G401 (cell line): Measurements from ENCODE around the gene CREBBP. TPM values are rescaled to one million over a fixed set of nuclear protein-coding genes. Genes with fewer than 3 reads are reported as not detected.

Source experiments
- DNase-seq: peaks from one replicate; pipeline ENCODE4 v3.0.0-alpha.2; 2015; ENCODE audit warnings: low spot score
- in situ Hi-C: cut with HindIII; loops from 2 replicates; pipeline ENCODE4 v1.10.0; 2016; ENCODE audit warnings: low sequenced_read_pairs, mixed read lengths
- total RNA-seq: library from RNA; depleted of rRNA; stranded (reverse); fragments of >200 nt; shearing (Covaris generic); gene quantifications from 2 replicates; pipeline ENCODE4 v1.2.3, GENCODE V29; 2014

Gene CREBBP
- total RNA-seq, 1 experiment from 2014 or later = 8.6 TPM

GRCh38 chr16:3754081-3754703 lies 126.3 kb downstream of the CREBBP start:
- in situ Hi-C loops = loop anchor here (10.0 kb wide), 2 partner anchors 61 to 109 kb away; no protein-coding TSS in a partner anchor
- DNase-seq = no peak

GRCh38 chr16:3752984-3753383 lies 127.5 kb downstream of the CREBBP start:
- in situ Hi-C loops = loop anchor here (10.0 kb wide), 2 partner anchors 62 to 108 kb away; no protein-coding TSS in a partner anchor
- no peak for DNase-seq

- no peak for DNase-seq
- in situ Hi-C loops = loop anchor here (10.0 kb wide), 2 partner anchors 63 to 107 kb away; no protein-coding TSS in a partner anchor
Measured at GRCh38 chr16:3751878-3752277, 128.6 kb downstream of the CREBBP start.

- in situ Hi-C loops = no loop called here
- DNase-seq = no peak
Measured at GRCh38 chr16:3748307-3748706, 132.2 kb downstream of the CREBBP start.

- in situ Hi-C loops = no loop called here
- DNase-seq = no peak
Measured at GRCh38 chr16:3745751-3746355, 134.7 kb downstream of the CREBBP start.

- DNase-seq = no peak
- in situ Hi-C loops = no loop called here
Measured at GRCh38 chr16:3744018-3744417, 136.5 kb downstream of the CREBBP start.

GRCh38 chr16:3740934-3741333 lies 139.6 kb downstream of the CREBBP start:
- in situ Hi-C loops = no loop called here
- DNase-seq = no peak

- in situ Hi-C loops = no loop called here
- no peak for DNase-seq
Measured at GRCh38 chr16:3740186-3740585, 140.3 kb downstream of the CREBBP start.

- in situ Hi-C loops = no loop called here
- DNase-seq = no peak
Measured at GRCh38 chr16:3739636-3740035, 140.9 kb downstream of the CREBBP start.

- DNase-seq = no peak
- in situ Hi-C loops = no loop called here
Measured at GRCh38 chr16:3738541-3738940, 142.0 kb downstream of the CREBBP start.

- DNase-seq = no peak
- in situ Hi-C loops = no loop called here
Measured at GRCh38 chr16:3738128-3738527, 142.4 kb downstream of the CREBBP start.

- DNase-seq = no peak
- in situ Hi-C loops = no loop called here
Measured at GRCh38 chr16:3737181-3737580, 143.3 kb downstream of the CREBBP start.

GRCh38 chr16:3736116-3736515 lies 144.4 kb downstream of the CREBBP start:
- DNase-seq = no peak
- in situ Hi-C loops = no loop called here

GRCh38 chr16:3735541-3735940 lies 145.0 kb downstream of the CREBBP start:
- in situ Hi-C loops = no loop called here
- no peak for DNase-seq

- no peak for DNase-seq
- in situ Hi-C loops = no loop called here
Measured at GRCh38 chr16:3734758-3735221, 145.7 kb downstream of the CREBBP start.

- in situ Hi-C loops = no loop called here
- DNase-seq = no peak
Measured at GRCh38 chr16:3734084-3734757, 146.3 kb downstream of the CREBBP start.

GRCh38 chr16:3732171-3732570 lies 148.3 kb downstream of the CREBBP start:
- in situ Hi-C loops = no loop called here
- no peak for DNase-seq

GRCh38 chr16:3731126-3731935 lies 149.2 kb downstream of the CREBBP start:
- DNase-seq = no peak
- in situ Hi-C loops = no loop called here
